GM23248 (cell line): ENCODE data around the gene RBFOX1. TPM values are rescaled to one million over a fixed set of nuclear protein-coding genes. Genes with fewer than 3 reads are reported as not detected.

Source experiments
- DNase-seq: peaks from one replicate; pipeline ENCODE4 v3.0.0-alpha.2; 2015
- H2AFZ ChIP-seq: fragments of 200-600 bp; sonication (generic); 2 replicates; pipeline ENCODE4 v1.6.1; 2016; ENCODE audit warnings: antibody characterized with exemption
- H3F3A ChIP-seq: fragments of 200-600 bp; sonication (generic); 2 replicates; pipeline ENCODE4 v1.6.1; 2016; ENCODE audit warnings: mild to moderate bottlenecking, antibody characterized with exemption, mixed run types; ENCODE audit not compliant: insufficient read depth
- H3K27ac ChIP-seq: fragments of 200-600 bp; sonication (generic); 2 replicates; pipeline ENCODE4 v1.5.1; 2016; ENCODE audit warnings: mild to moderate bottlenecking
- H3K27me3 ChIP-seq: fragments of 200-600 bp; sonication (generic); replicated peaks from 2 replicates; pipeline ENCODE4 v1.6.1; 2016; ENCODE audit warnings: mild to moderate bottlenecking; ENCODE audit not compliant: insufficient read depth
- H3K36me3 ChIP-seq: fragments of 200-600 bp; sonication (generic); 2 replicates; pipeline ENCODE4 v1.6.1; 2016; ENCODE audit warnings: low read depth, mild to moderate bottlenecking
- H3K4me1 ChIP-seq: fragments of 200-600 bp; sonication (generic); 2 replicates; pipeline ENCODE4 v1.6.1; 2016; ENCODE audit warnings: mild to moderate bottlenecking; ENCODE audit not compliant: insufficient read depth
- H3K4me2 ChIP-seq: fragments of 200-600 bp; sonication (generic); one replicate; pipeline ENCODE4 v1.6.1; 2016; ENCODE audit warnings: mild to moderate bottlenecking; ENCODE audit not compliant: unreplicated experiment
- H3K4me3 ChIP-seq: fragments of 200-600 bp; sonication (generic); 2 replicates; pipeline ENCODE4 v1.5.1; 2016; ENCODE audit warnings: mild to moderate bottlenecking
- H3K79me2 ChIP-seq: fragments of 200-600 bp; sonication (generic); 2 replicates; pipeline ENCODE4 v1.6.1; 2016; ENCODE audit warnings: mild to moderate bottlenecking; ENCODE audit not compliant: insufficient read depth
- H3K9ac ChIP-seq: fragments of 200-600 bp; sonication (generic); 2 replicates; pipeline ENCODE4 v1.6.1; 2016; ENCODE audit warnings: mild to moderate bottlenecking
- H3K9me2 ChIP-seq: fragments of 200-600 bp; sonication (generic); 2 replicates; pipeline ENCODE4 v1.6.1; 2016; ENCODE audit warnings: mixed run types, mild to moderate bottlenecking, moderate library complexity; ENCODE audit not compliant: insufficient read depth
- H3K9me3 ChIP-seq: fragments of 200-600 bp; sonication (generic); one replicate; pipeline ENCODE4 v1.6.1; 2017; ENCODE audit warnings: low read depth
- H4K20me1 ChIP-seq: fragments of 200-600 bp; sonication (generic); 2 replicates; pipeline ENCODE4 v1.6.0; 2016; ENCODE audit not compliant: insufficient read depth
- EZH2 ChIP-seq: fragments of 200-600 bp; sonication (generic); IDR thresholded peaks from 2 replicates; pipeline ENCODE4 v1.6.1; 2018; ENCODE audit warnings: antibody characterized with exemption, mild to moderate bottlenecking; ENCODE audit not compliant: insufficient read depth, poor library complexity, severe bottlenecking
- EZH2phosphoT487 ChIP-seq: fragments of 200-600 bp; sonication (generic); IDR thresholded peaks from 2 replicates; pipeline ENCODE4 v1.6.1; 2018; ENCODE audit warnings: antibody characterized with exemption, moderate library complexity, mild to moderate bottlenecking, low read depth; ENCODE audit not compliant: insufficient read depth
- WGBS, 2 experiments: methylation state at CpG; one replicate each; pipeline ENCODE4 v1.1.6; 2015 to 2017; ENCODE audit warnings: low lambda C conversion rate in 2 of 2, low coverage in 1 of 2; ENCODE audit errors: missing lambda C conversion rate in 2 of 2; 5-methylcytosine and 5-hydroxymethylcytosine counted together
- in situ Hi-C: fragments of 300-500 bp; cut with MboI; formaldehyde crosslinking; loops from 2 replicates; pipeline ENCODE4 v1.15.0; 2020
- polyA plus RNA-seq: library from polyadenylated mRNA; unstranded; fragments of >200 nt; fragmentation: Nextera tagmentation; extraction: Ambion mirVana; gene quantifications from 2 replicates; pipeline ENCODE4 v1.2.1, GENCODE V29; 2016
- total RNA-seq: library from RNA; depleted of rRNA; stranded (reverse); fragments of >200 nt; shearing (Covaris generic); gene quantifications from 2 replicates; pipeline ENCODE4 v1.2.3, GENCODE V29; 2014

RBFOX1 gene
- total and polyA plus RNA-seq, 2 experiments from 2014 or later = not detected

DNA sequence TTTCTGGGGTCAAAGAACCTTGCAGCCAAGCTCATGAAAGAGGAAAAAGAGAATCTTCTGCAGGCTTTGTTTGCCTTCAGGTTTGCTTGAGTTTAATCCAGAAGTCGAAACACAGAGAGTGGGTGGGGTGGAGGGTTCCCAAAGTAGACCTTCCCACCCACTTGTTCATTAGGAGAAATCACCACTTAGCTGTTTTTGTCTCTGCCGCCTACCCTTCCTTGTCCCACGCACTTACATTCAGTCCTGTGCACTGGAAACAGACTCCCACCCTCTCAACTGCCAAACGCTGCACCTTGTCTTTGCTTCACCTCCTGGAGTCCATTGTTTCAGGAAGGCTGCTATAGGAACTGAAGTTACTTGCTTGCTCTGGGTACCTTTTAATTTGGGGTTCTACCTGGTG, 38.6 kb upstream of the RBFOX1 start:
- TF ChIP-seq EZH2phosphoT487 (no peak), EZH2 (no peak)
- Histone ChIP-seq H3K9ac (no peak overlapping the region), H3K27ac (no peak overlapping the region), H3K79me2 (no peaks in the 10 kb centered on the region), H3K9me3 (no peaks in the 10 kb centered on the region), H3K4me3 (no peak overlapping the region), H2AFZ (no peak overlapping the region), H3F3A (no peaks in the 10 kb centered on the region), H3K27me3 (no peaks in the 10 kb centered on the region), H3K4me1 (no peaks in the 10 kb centered on the region), H3K4me2 (no peak overlapping the region), H4K20me1 (no peaks in the 10 kb centered on the region), H3K9me2 (no peaks in the 10 kb centered on the region), H3K36me3 (no peaks in the 10 kb centered on the region)
- 13 to 25% methylated on average over 4 of the region's 4 CpGs for WGBS, 2 experiments
- in situ Hi-C loops = no loop called here
- DNase-seq = no peak

- WGBS, 2 experiments = 2% methylated on average over 26 to 34 of the region's 34 CpGs
- H3K4me2 ChIP-seq = no peak overlapping the region
- no peak overlapping the region for H3K4me3 ChIP-seq
- no peak overlapping the region for H3K9ac ChIP-seq
- no peaks in the 10 kb centered on the region for H3F3A ChIP-seq
- no peak overlapping the region for H2AFZ ChIP-seq
- H3K36me3 ChIP-seq = no peaks in the 10 kb centered on the region
- no peaks in the 10 kb centered on the region for H3K9me2 ChIP-seq
- H3K79me2 ChIP-seq = no peaks in the 10 kb centered on the region
- no peaks in the 10 kb centered on the region for H4K20me1 ChIP-seq
- TF ChIP-seq EZH2phosphoT487 (no peak), EZH2 (no peak)
- no peak for DNase-seq
- no peaks in the 10 kb centered on the region for H3K4me1 ChIP-seq
- no peaks in the 10 kb centered on the region for H3K9me3 ChIP-seq
- in situ Hi-C loops = no loop called here
- no peak overlapping the region for H3K27ac ChIP-seq
- H3K27me3 ChIP-seq = no peaks in the 10 kb centered on the region
Observed at GRCh38 chr16:7303052-7303610, 29.5 kb upstream of the RBFOX1 start.

GRCh38 chr16:7303660-7304200, 28.9 kb upstream of the RBFOX1 start:
- Histone ChIP-seq H4K20me1 (no peaks in the 10 kb centered on the region), H3K36me3 (no peaks in the 10 kb centered on the region), H3K4me2 (no peak overlapping the region), H3K4me3 (no peak overlapping the region), H3F3A (no peaks in the 10 kb centered on the region), H2AFZ (no peak overlapping the region), H3K27ac (no peak overlapping the region), H3K9me2 (no peaks in the 10 kb centered on the region), H3K79me2 (no peaks in the 10 kb centered on the region), H3K9me3 (no peaks in the 10 kb centered on the region), H3K27me3 (no peaks in the 10 kb centered on the region), H3K4me1 (no peaks in the 10 kb centered on the region), H3K9ac (no peak overlapping the region)
- in situ Hi-C loops = no loop called here
- 3 to 8% methylated on average over 17 to 20 of the region's 20 CpGs for WGBS, 2 experiments
- DNase-seq = no peak
- TF ChIP-seq EZH2phosphoT487 (no peak), EZH2 (no peak)

- no peak overlapping the region for H3K4me2 ChIP-seq
- in situ Hi-C loops = no loop called here
- H3K4me3 ChIP-seq = no peak overlapping the region
- no peak overlapping the region for H3K9ac ChIP-seq
- no peaks in the 10 kb centered on the region for H4K20me1 ChIP-seq
- H3K27me3 ChIP-seq = no peaks in the 10 kb centered on the region
- no peak overlapping the region for H3K27ac ChIP-seq
- no peaks in the 10 kb centered on the region for H3K4me1 ChIP-seq
- no peaks in the 10 kb centered on the region for H3K36me3 ChIP-seq
- H2AFZ ChIP-seq = no peak overlapping the region
- H3K9me2 ChIP-seq = no peaks in the 10 kb centered on the region
- TF ChIP-seq EZH2 (no peak), EZH2phosphoT487 (no peak)
- DNase-seq = no peak
- 2 to 4% methylated on average over 27 of the region's 27 CpGs for WGBS, 2 experiments
- no peaks in the 10 kb centered on the region for H3K79me2 ChIP-seq
- H3F3A ChIP-seq = no peaks in the 10 kb centered on the region
- no peaks in the 10 kb centered on the region for H3K9me3 ChIP-seq
Observed at GRCh38 chr16:7304279-7304678, 28.4 kb upstream of the RBFOX1 start.

DNA sequence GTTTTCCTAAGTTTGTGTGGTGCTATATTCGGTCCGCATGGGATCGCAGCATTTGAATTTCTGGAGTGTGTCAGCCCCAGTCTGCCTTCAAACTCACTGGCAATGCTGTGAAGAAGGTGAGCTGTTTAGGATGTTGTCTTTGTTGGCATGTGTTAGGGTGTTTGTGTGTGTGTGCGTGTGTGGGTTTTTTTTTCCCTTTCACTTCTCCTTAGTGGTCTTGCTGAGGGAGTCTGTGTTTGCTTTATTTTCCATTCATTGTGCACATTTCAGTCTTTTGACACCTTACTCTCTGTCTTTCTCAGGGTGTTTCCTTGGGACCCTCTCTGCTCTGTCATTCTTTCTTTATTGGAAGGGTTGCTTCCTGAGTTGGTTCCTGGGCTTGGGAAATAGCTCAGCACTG, 27.7 kb upstream of the RBFOX1 start:
- no peaks in the 10 kb centered on the region for H3K4me1 ChIP-seq
- H3K9ac ChIP-seq = no peak overlapping the region
- no peaks in the 10 kb centered on the region for H3K27me3 ChIP-seq
- WGBS, 2 experiments = 0 to 6% methylated on average over 4 of the region's 4 CpGs
- in situ Hi-C loops = no loop called here
- H3K27ac ChIP-seq = no peak overlapping the region
- H3K9me2 ChIP-seq = no peaks in the 10 kb centered on the region
- no peaks in the 10 kb centered on the region for H3F3A ChIP-seq
- no peak overlapping the region for H3K4me3 ChIP-seq
- no peaks in the 10 kb centered on the region for H4K20me1 ChIP-seq
- no peaks in the 10 kb centered on the region for H3K36me3 ChIP-seq
- H3K4me2 ChIP-seq = no peak overlapping the region
- no peaks in the 10 kb centered on the region for H3K79me2 ChIP-seq
- no peak for TF ChIP-seq EZH2phosphoT487
- TF ChIP-seq EZH2 = no peak
- H2AFZ ChIP-seq = no peak overlapping the region
- no peaks in the 10 kb centered on the region for H3K9me3 ChIP-seq
- DNase-seq = no peak
